Ovary (tissue), 9 donors: Measurements from ENCODE around the gene RGS3. TPM values are rescaled to one million over a fixed set of nuclear protein-coding genes. Genes with fewer than 3 reads are reported as not detected.

ENCODE experiments used
- DNase-seq, 5 donors: peaks; one replicate each; pipeline ENCODE4 v3.0.0-alpha.2; 2019 to 2020
- H3K27ac ChIP-seq, 2 donors: fragments of 200-600 bp; one replicate each; pipeline versions ENCODE4 v1.5.1 to v1.8.0; 2019 to 2022
- H3K27me3 ChIP-seq: fragments of 200-600 bp; one replicate; pipeline ENCODE4 v1.8.0; 2022
- H3K36me3 ChIP-seq: fragments of 200-600 bp; sonication (generic); one replicate; pipeline ENCODE4 v1.5.1; 2019
- H3K4me1 ChIP-seq: one replicate; pipeline ENCODE4 v1.8.1; 2013; ENCODE audit warnings: mild to moderate bottlenecking, moderate library complexity; ENCODE audit not compliant: insufficient read depth
- H3K4me3 ChIP-seq: fragments of 200-600 bp; sonication (generic); one replicate; pipeline ENCODE4 v1.5.1; 2017
- H3K9me3 ChIP-seq, 2 donors: fragments of 200-600 bp in 1 of 2; sonication (generic) in 1 of 2; one replicate each; pipeline versions ENCODE4 v1.5.1 to v1.8.1; 2013 to 2019; ENCODE audit warnings: mild to moderate bottlenecking in 1 of 2, moderate library complexity in 1 of 2
- EP300 ChIP-seq: sonication (generic); formaldehyde crosslinking; IDR thresholded peaks from one replicate; pipeline ENCODE4 v1.6.1; 2017; ENCODE audit warnings: antibody characterized with exemption
- POLR2A ChIP-seq: fragments of 450-650 bp; IDR thresholded peaks from one replicate; pipeline ENCODE4 v1.6.1; 2017; ENCODE audit warnings: antibody characterized with exemption, mild to moderate bottlenecking, moderate library complexity
- WGBS, 3 donors: extraction: QIAGEN DNeasy Blood & Tissue Kit in 1 of 3; methylation state at CpG; one replicate each; pipeline versions ENCODE4 v1.1.5 to v1.1.7; 2013 to 2017; 5-methylcytosine and 5-hydroxymethylcytosine counted together
- intact Hi-C, 4 donors: fragments of 100-400 bp; cut with DNase I; formaldehyde crosslinking; loops; one replicate each; pipeline versions ENCODE4 v1.11.0 to v1.15.1; 2022 to 2023
- polyA plus RNA-seq, 2 donors: library from polyadenylated mRNA; stranded (reverse); fragments of 200-250 nt in 1 of 2; fragments of 350-450 nt in 1 of 2; fragmentation: Illumina TruSeq in 1 of 2; extraction: RNeasy Lipid Tissue Mini Kit (QIAGEN cat#74804) in 1 of 2; gene quantifications; one replicate each; pipeline ENCODE4 v1.2.3, GENCODE V29; 2013 to 2014
- total RNA-seq, 7 donors: library from RNA; depleted of rRNA in 2 of 7; stranded (reverse); fragments of >200 nt in 2 of 7; fragmentation: NEBNext Ultra II Directional in 3 of 7; extraction: Animal tissue kit (Norgen Biotek cat#: 25700) in 3 of 7; gene quantifications; one replicate each; pipeline versions ENCODE4 v1.1.0 to v1.2.4, GENCODE V29; 2016 to 2023
- TF ChIP-seq, protein P1 (sequence below), 3 donors: fragments of 450-650 bp in 2 of 3; fragments of 200-600 bp in 1 of 3; IDR thresholded peaks; one replicate each; pipeline versions ENCODE4 v1.5.1 to v1.8.0; 2016 to 2022; ENCODE audit warnings: antibody characterized with exemption in 3 of 3, mild to moderate bottlenecking in 1 of 3
- donor health status: DM: no; HTN: no; CAD: no; lungs with moderate emphysema.
- donor health status: DM: no; HTN: no; CAD: no.
- donor health status: Bipolar disorder and iron deficiency.
- donor health status: DM: yes; HTN: yes; CAD: no.
- donor health status: DM: no; HTN: no; CAD: no.
- donor health status: DM: yes; HTN: yes; CAD: no.

Gene RGS3
- total and polyA plus RNA-seq, 9 donors, result 6.1 to 49.3 (median 15.4) TPM

DNA sequence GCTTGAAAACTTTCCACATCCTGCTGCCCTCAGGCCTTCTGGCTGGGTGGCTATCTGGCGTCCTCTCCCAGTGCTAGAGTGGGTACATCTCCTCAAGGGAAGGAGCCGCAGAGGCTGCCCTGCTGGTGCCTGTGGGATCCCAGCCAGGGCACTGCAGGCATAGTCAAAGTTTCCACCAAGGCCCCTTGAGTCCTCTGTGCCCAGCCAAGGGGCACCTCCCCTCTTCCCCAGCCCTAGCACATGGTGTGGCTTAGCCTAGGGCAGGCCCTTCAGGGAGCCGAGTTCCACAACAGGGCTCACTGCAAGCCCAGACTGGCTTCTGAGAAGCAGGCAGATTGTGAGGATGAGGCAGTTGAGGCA, 103.2 kb downstream of the RGS3 start:
- H3K27me3 ChIP-seq, result no peaks in the 10 kb centered on the region
- H3K9me3 ChIP-seq, result no peaks in the 10 kb centered on the region
- intact Hi-C loops, result loop anchor here in 1 of 4 donors (5.0 kb wide), 1 partner anchor 109 kb away; no protein-coding TSS in a partner anchor
- H3K27ac ChIP-seq, result no peak overlapping the region
- H3K4me1 ChIP-seq, result peaks cover 27% of the 10 kb centered on the region
- DNase-seq, result peak in 3 of 5 donors; percentile 23 to 35 (median 27)
- H3K4me3 ChIP-seq, result no peak overlapping the region
- WGBS, 3 donors, result 92 to 96% (median 93%) methylated on average over 3 of the region's 3 CpGs
- TF ChIP-seq, protein P1, sequence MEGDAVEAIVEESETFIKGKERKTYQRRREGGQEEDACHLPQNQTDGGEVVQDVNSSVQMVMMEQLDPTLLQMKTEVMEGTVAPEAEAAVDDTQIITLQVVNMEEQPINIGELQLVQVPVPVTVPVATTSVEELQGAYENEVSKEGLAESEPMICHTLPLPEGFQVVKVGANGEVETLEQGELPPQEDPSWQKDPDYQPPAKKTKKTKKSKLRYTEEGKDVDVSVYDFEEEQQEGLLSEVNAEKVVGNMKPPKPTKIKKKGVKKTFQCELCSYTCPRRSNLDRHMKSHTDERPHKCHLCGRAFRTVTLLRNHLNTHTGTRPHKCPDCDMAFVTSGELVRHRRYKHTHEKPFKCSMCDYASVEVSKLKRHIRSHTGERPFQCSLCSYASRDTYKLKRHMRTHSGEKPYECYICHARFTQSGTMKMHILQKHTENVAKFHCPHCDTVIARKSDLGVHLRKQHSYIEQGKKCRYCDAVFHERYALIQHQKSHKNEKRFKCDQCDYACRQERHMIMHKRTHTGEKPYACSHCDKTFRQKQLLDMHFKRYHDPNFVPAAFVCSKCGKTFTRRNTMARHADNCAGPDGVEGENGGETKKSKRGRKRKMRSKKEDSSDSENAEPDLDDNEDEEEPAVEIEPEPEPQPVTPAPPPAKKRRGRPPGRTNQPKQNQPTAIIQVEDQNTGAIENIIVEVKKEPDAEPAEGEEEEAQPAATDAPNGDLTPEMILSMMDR (IDR thresholded peaks at IDR 0.05), result no peak
- TF ChIP-seq EP300 (no peak), POLR2A (no peak)
- no peaks in the 10 kb centered on the region for H3K36me3 ChIP-seq

DNA sequence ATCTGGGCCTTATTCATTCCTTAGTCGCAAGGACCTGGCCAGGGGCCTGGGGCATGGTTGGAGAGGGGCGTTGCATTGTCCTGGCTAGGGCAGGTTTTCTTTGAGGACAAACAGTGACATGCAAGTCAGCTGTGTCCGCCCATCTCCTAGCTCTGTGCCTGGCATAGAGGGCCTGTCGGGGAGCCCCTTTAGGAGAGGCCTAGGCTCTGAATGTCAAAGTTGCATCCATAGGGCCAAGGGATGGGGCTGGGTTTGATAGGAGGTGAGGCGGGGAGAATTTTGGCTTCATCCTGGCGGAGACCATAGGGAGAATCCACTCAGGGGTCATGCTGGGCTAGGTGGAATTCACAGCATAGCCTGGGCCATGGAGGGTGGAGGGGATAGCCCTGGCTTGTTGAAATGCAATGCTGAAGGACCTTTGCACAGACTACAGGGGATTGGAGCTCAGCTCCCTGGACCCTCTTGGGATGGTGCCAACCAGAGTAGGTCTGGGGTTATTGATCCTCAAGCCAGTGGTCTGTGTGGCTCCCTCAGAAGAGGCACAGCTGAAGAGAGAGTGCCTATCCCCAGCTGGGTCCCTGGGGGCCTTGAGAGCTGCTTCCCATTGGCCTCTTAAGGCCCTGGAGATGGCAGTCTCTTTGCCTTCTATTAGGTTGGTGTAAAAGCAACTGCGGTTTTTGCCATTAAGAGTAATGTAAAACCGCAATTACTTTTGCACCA, 104.0 kb downstream of the RGS3 start:
- TF ChIP-seq EP300, result no peak
- TF ChIP-seq, protein P1 (IDR thresholded peaks at IDR 0.05), result no peak
- TF ChIP-seq POLR2A, result no peak
- H3K27me3 ChIP-seq, result no peaks in the 10 kb centered on the region
- no peak overlapping the region for H3K27ac ChIP-seq
- intact Hi-C loops, result loop anchor here in 1 of 4 donors (5.0 kb wide), 1 partner anchor 110 kb away; no protein-coding TSS in a partner anchor
- peaks cover 30% of the 10 kb centered on the region for H3K4me1 ChIP-seq
- H3K4me3 ChIP-seq, result no peak overlapping the region
- DNase-seq, result peak in 3 of 5 donors; percentile 18 to 34 (median 31)
- H3K9me3 ChIP-seq, result no peaks in the 10 kb centered on the region
- H3K36me3 ChIP-seq, result no peaks in the 10 kb centered on the region
- 95 to 98% (median 95%) methylated on average over 8 of the region's 8 CpGs for WGBS, 3 donors

DNA sequence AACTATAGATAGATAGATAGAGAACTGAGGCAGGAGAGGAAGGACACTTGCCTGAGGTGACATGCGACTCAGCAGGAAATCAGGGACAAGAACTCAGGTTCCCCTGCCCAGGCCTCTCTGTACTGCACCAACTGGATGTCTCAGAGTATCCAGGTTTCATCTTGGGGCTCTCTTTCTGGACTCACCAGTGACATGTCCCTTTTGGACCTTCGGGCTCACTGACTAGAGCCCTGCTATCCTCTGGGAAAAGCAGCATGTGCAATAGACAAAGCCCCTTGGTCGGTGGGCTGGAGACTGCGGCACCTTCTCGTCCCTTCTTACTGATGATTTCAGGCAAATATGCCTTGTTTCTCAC, 104.5 kb downstream of the RGS3 start:
- no peak for TF ChIP-seq EP300
- TF ChIP-seq, protein P1 (IDR thresholded peaks at IDR 0.05), result no peak
- TF ChIP-seq POLR2A, result no peak
- H3K4me1 ChIP-seq, result peaks cover 30% of the 10 kb centered on the region

DNA sequence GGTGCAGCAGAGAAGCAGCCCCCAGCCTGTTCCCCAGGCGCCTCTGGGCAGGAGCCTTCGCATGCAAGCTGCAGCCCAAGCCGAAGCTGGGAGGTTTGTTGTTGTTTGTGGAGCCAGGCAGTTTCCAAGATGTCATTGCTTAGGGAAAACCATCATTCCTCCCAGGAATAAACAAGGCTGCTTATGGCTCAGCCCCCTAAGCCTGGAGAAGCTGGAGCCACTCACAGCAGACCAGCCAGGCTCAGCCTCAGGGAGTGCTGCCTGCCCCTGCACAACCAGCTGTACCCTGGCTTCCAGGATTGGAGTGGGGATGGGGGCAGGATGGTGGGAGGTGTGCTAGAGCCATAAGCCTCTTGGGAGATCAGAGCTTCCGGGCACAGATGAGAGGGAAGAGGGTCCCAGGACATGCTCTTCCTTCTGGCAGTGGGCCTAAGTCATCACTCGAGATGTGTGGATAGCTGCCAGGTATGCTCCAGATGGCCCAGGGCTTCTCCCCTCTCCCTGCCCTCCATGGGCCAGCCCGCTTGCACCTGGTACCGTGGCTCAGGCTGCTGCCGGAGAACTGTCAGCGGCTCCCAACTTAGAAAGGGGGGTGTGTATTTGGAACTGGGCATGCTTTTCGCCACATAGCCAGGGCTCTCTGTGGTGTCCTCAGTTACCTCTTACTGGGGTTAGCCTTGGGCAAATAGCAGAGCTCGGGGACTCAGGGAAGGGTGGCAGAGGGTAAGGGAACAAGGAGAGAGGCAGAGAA, 105.2 kb downstream of the RGS3 start:
- Histone ChIP-seq H3K27ac (peak overlapping the region in 1 of 2 donors; percentile 2), H3K4me3 (no peak overlapping the region), H3K27me3 (no peaks in the 10 kb centered on the region), H3K4me1 (peaks cover 30% of the 10 kb centered on the region), H3K36me3 (no peaks in the 10 kb centered on the region), H3K9me3 (no peaks in the 10 kb centered on the region)
- intact Hi-C loops, result loop anchor here in 1 of 4 donors (5.0 kb wide), 1 partner anchor 111 kb away; no protein-coding TSS in a partner anchor
- 32 to 58% (median 47%) methylated on average over 11 of the region's 11 CpGs for WGBS, 3 donors
- DNase-seq, result peak in 2 of 5 donors; percentile 37 to 53
- no peak for TF ChIP-seq POLR2A
- TF ChIP-seq, protein P1 (IDR thresholded peaks at IDR 0.05), result no peak
- TF ChIP-seq EP300, result no peak

More for the DNA sequence above, 104.5 kb downstream of the RGS3 start:
- 75 to 87% (median 83%) methylated on average over 5 of the region's 5 CpGs for WGBS, 3 donors
- Histone ChIP-seq H3K9me3 (no peaks in the 10 kb centered on the region), H3K36me3 (no peaks in the 10 kb centered on the region), H3K4me3 (no peak overlapping the region), H3K27me3 (no peaks in the 10 kb centered on the region), H3K27ac (no peak overlapping the region)
- peak in 3 of 5 donors; percentile 7 to 21 (median 13) for DNase-seq
- intact Hi-C loops, result loop anchor here in 1 of 4 donors (5.0 kb wide), 1 partner anchor 111 kb away; no protein-coding TSS in a partner anchor
